ENCODE results near the gene RBM5. TPM values are rescaled to one million over a fixed set of nuclear protein-coding genes. Genes with fewer than 3 reads are reported as not detected.
A peak's percentile ranks its signal among the peaks of the same experiment; 100 is the strongest.

RBM5 gene
- polyA plus RNA-seq, 2 of the 4 experiments (the other 2 are of a cell fraction): 78.9 to 123 TPM

DNA sequence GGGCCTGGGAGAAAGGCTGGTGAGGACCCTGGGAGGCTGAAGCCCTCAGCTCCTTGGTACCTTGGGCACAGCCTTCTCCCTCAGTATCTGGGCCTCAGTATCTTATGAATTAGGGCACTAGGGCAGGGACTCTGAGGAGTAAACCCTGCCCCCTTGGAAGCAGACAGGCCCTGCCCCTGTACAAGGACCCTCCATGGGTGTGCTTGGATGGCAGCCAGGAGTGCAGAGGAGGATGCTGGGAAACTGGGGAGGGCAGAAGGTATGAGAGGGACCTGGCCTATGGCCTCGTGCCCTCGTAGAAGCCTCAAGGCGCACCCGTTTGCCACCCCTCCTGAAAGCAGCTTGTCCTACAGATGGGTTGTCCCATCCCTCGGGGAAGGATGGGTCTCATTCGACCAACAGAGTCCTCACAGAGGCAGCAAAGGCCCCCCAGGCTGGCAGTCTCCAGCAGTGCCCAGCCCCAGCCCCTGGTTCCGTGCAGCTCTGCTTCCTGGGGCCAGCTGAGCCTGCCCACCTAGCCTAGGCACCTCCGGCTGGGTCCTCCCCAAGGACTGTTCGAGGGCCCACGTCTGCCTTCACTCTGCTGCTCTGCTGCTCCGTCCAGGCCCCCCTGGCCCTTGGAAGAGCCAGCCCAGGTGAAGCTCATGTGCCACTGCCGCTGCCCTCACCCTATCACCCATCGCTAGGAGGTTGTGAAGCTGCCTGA lies 51.2 kb downstream of the RBM5 start:
- H3K4me3 ChIP-seq: no peak overlapping the region
- no peak for TF ChIP-seq CEBPB (IDR thresholded peaks at IDR 0.05)
- no peak for TF ChIP-seq RNF2 (IDR thresholded peaks at IDR 0.05; ENCODE audit: borderline replicate concordance, low read depth)
- TF ChIP-seq NFE2L2 (conservative IDR thresholded peaks at IDR 0.05; ENCODE audit: low read length): no peak
- no peak for FAIRE-seq
- ChIA-PET CTCF (interaction anchor here (0.6 to 10.5 kb wide), 3 partner anchors 19 to 182 kb away, joined by 3 to 70 read pairs (median 5); no protein-coding TSS in a partner anchor), POLR2A (no interaction called here)
- 56% methylated on average over 11 of the region's 13 CpGs for WGBS (ENCODE audit: missing lambda C conversion rate)
- peak in 1 of 2 experiments; percentile 16; a peak in 3 of 6 replicates for ATAC-seq
- H3K4me1 ChIP-seq: no peaks in the 10 kb centered on the region
- H3K4me2 ChIP-seq: no peak overlapping the region
- H3K9me3 ChIP-seq: no peaks in the 10 kb centered on the region
- H3K27ac ChIP-seq: no peak overlapping the region
- no peak for DNase-seq (ENCODE audit: low read depth in 1 of 2, low spot score in 1 of 2)

DNA sequence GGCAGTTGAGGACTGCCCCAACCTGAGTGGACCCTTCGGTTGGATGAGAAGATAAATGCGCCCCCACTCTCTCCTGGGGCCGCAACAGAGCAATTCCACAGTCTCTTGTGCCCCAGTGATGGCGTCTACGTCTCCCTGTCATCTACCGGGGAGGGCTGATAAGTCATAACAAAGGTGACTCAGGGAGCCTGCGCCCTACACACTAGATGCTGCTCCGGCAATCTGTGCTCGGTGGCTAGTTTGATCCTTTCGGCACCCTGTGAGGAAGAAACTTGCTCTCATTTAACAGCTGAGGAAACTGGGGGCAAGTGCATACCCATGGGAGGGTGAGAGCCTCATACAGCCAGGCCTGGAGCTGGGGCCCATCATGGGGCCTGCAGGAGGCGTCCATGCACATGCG lies 52.3 kb downstream of the RBM5 start:
- ATAC-seq (no peak), DNase-seq (ENCODE audit: low read depth in 1 of 2, low spot score in 1 of 2) (no peak), FAIRE-seq (no peak)
- ChIA-PET CTCF (no interaction called here), POLR2A (no interaction called here)
- Histone ChIP-seq H3K4me2 (no peak overlapping the region), H3K4me1 (no peaks in the 10 kb centered on the region), H3K27ac (no peak overlapping the region), H3K4me3 (no peak overlapping the region), H3K9me3 (no peaks in the 10 kb centered on the region)
- TF ChIP-seq FOSB (CRISPR knock-in tag; IDR thresholded peaks at IDR 0.05): no peak
- TF ChIP-seq, protein P1, sequence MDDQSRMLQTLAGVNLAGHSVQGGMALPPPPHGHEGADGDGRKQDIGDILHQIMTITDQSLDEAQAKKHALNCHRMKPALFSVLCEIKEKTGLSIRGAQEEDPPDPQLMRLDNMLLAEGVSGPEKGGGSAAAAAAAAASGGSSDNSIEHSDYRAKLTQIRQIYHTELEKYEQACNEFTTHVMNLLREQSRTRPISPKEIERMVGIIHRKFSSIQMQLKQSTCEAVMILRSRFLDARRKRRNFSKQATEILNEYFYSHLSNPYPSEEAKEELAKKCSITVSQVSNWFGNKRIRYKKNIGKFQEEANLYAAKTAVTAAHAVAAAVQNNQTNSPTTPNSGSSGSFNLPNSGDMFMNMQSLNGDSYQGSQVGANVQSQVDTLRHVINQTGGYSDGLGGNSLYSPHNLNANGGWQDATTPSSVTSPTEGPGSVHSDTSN (IDR thresholded peaks at IDR 0.05): no peak
- TF ChIP-seq, protein P2, sequence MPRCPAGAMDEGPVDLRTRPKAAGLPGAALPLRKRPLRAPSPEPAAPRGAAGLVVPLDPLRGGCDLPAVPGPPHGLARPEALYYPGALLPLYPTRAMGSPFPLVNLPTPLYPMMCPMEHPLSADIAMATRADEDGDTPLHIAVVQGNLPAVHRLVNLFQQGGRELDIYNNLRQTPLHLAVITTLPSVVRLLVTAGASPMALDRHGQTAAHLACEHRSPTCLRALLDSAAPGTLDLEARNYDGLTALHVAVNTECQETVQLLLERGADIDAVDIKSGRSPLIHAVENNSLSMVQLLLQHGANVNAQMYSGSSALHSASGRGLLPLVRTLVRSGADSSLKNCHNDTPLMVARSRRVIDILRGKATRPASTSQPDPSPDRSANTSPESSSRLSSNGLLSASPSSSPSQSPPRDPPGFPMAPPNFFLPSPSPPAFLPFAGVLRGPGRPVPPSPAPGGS (IDR thresholded peaks at IDR 0.05): no peak
- WGBS (ENCODE audit: missing lambda C conversion rate): 85% methylated on average over 12 of the region's 12 CpGs

DNA sequence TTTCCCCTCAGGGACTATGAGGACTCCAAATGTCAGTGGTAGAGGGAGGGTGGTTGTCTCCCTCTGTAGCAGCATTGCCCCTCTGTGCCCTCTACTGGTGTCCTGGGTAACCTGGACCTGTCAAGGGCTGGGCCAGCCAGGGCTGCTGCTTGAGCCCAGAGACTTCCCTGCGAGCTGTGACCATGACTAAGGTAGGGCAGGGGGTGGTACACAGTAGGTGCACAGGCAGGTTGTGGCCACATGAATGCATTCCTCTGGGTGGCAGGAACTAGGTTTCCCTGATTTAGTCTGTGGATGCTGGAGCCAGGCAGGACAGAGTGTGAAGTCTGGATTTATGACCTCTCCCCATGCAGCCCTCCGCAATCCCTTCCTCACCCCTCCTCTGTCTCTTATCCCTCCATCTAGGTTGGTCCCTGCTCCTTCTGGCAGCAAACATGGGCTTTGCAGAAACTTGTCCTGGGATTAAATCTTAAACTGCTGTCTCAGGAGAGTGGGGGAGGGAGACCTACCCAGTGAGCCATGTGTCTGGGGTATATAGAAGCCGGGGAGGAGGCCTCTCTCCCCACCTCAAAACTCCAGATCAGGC lies 57.7 kb downstream of the RBM5 start:
- DNase-seq (ENCODE audit: low read depth in 1 of 2, low spot score in 1 of 2) (no peak), ATAC-seq (peak; percentile 64 to 80; a peak in 4 of 6 replicates), FAIRE-seq (no peak)
- Histone ChIP-seq H3K27ac (no peak overlapping the region), H3K4me1 (no peaks in the 10 kb centered on the region), H3K4me2 (no peak overlapping the region), H3K9me3 (no peaks in the 10 kb centered on the region), H3K4me3 (no peak overlapping the region)
- WGBS (ENCODE audit: missing lambda C conversion rate): 89% methylated on average over 3 of the region's 3 CpGs
- ChIA-PET POLR2A (no interaction called here), CTCF (no interaction called here)
- no peak for TF ChIP-seq GATA3 (IDR thresholded peaks at IDR 0.05; ENCODE audit: borderline replicate concordance)
- no peak for TF ChIP-seq EHMT2 (IDR thresholded peaks at IDR 0.05; ENCODE audit: low read depth)
- no peak for TF ChIP-seq POLR2AphosphoS2 (conservative IDR thresholded peaks at IDR 0.05; ENCODE audit: low read length)
- TF ChIP-seq, protein P3, sequence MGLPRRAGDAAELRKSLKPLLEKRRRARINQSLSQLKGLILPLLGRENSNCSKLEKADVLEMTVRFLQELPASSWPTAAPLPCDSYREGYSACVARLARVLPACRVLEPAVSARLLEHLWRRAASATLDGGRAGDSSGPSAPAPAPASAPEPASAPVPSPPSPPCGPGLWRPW (IDR thresholded peaks at IDR 0.05): no peak
- TF ChIP-seq FOSL2 (IDR thresholded peaks at IDR 0.05): no peak
- TF ChIP-seq FOSL2 (CRISPR knock-in tag; IDR thresholded peaks at IDR 0.05): no peak
- TF ChIP-seq, protein P1 (IDR thresholded peaks at IDR 0.05): no peak
- TF ChIP-seq ZC3H11A (IDR thresholded peaks at IDR 0.05): no peak
- no peak for TF ChIP-seq NFE2L2 (conservative IDR thresholded peaks at IDR 0.05; ENCODE audit: low read length)
- no peak for TF ChIP-seq SMC3 (IDR thresholded peaks at IDR 0.05)
- no peak for TF ChIP-seq NPAS2 (CRISPR knock-in tag; IDR thresholded peaks at IDR 0.05; ENCODE audit: borderline replicate concordance)
- TF ChIP-seq, protein P4, sequence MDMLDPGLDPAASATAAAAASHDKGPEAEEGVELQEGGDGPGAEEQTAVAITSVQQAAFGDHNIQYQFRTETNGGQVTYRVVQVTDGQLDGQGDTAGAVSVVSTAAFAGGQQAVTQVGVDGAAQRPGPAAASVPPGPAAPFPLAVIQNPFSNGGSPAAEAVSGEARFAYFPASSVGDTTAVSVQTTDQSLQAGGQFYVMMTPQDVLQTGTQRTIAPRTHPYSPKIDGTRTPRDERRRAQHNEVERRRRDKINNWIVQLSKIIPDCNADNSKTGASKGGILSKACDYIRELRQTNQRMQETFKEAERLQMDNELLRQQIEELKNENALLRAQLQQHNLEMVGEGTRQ (IDR thresholded peaks at IDR 0.05): no peak
- TF ChIP-seq, protein P2 (IDR thresholded peaks at IDR 0.05): no peak
